Naive thymus-derived CD8-positive, alpha-beta T cell (primary cell): ENCODE results near the gene TRMU. TPM values are rescaled to one million over a fixed set of nuclear protein-coding genes. Genes with fewer than 3 reads are reported as not detected.

Experiments
- ATAC-seq, 2 donors: fragments of 150-1000 bp; cut with Tn5 transposase in 1 of 2; sonication (Bioruptor Pico), chemical (Tn5 transposase) in 1 of 2; 1 replicate in 1 of 2; 2 replicates in 1 of 2; pipeline ENCODE4 v1.10.0; 2021; ENCODE audit warnings: mild to moderate bottlenecking in 2 of 2, moderate library complexity in 2 of 2
- POLR2A ChIA-PET: fragments of 350-600 bp; sonication (Branson Sonifier 250); formaldehyde crosslinking; loops from one replicate; lab custom pipeline; 2021; ENCODE audit warnings: antibody characterized with exemption; lab: Charles Lee
- DNase-seq, 10 donors: peaks; one replicate each; pipeline versions ENCODE4 v3.0.0 to v3.0.0-alpha.2; 2020 to 2022
- H3K27ac Mint-ChIP-seq, 10 donors: one replicate each; pipeline ENCODE4 v1.8.0; 2020 to 2022; ENCODE audit warnings: mild to moderate bottlenecking in 10 of 10, mixed read lengths in 10 of 10, moderate library complexity in 4 of 10, inconsistent platforms in 1 of 10
- H3K27me3 Mint-ChIP-seq, 5 donors: one replicate each; pipeline ENCODE4 v1.8.0; 2021 to 2022; ENCODE audit warnings: mixed read lengths in 5 of 5
- H3K36me3 Mint-ChIP-seq, 3 donors: one replicate each; pipeline ENCODE4 v1.8.0; 2020 to 2022; ENCODE audit warnings: mixed read lengths in 3 of 3, mild to moderate bottlenecking in 2 of 3, inconsistent platforms in 1 of 3
- H3K4me1 Mint-ChIP-seq, 4 donors: one replicate each; pipeline ENCODE4 v1.8.0; 2021 to 2022; ENCODE audit warnings: mixed read lengths in 4 of 4
- H3K4me3 Mint-ChIP-seq, 10 donors: one replicate each; pipeline ENCODE4 v1.8.0; 2020 to 2022; ENCODE audit warnings: mild to moderate bottlenecking in 10 of 10, mixed read lengths in 10 of 10, moderate library complexity in 6 of 10, inconsistent platforms in 1 of 10
- H3K9me3 Mint-ChIP-seq, 9 donors: one replicate each; pipeline ENCODE4 v1.8.0; 2020 to 2022; ENCODE audit warnings: mixed read lengths in 9 of 9, mild to moderate bottlenecking in 3 of 9, inconsistent platforms in 1 of 9, moderate library complexity in 1 of 9
- polyA plus RNA-seq, 3 donors: library from polyadenylated mRNA; unstranded; fragments of 300-500 nt; fragmentation: Illumina TruSeq; gene quantifications; one replicate each; pipeline ENCODE4 v1.2.3, GENCODE V29; 2021
- total RNA-seq, 8 experiments: library from RNA in 2 of 8; stranded (reverse) in 2 of 8; gene quantifications; one replicate each; pipeline ENCODE4 v1.2.3 and lab custom pipeline; 2021 to 2026

The TRMU gene
- total and polyA plus RNA-seq, 5 experiments from 2014 or later = 14.6 to 91.7 (median 17.3) TPM

DNA sequence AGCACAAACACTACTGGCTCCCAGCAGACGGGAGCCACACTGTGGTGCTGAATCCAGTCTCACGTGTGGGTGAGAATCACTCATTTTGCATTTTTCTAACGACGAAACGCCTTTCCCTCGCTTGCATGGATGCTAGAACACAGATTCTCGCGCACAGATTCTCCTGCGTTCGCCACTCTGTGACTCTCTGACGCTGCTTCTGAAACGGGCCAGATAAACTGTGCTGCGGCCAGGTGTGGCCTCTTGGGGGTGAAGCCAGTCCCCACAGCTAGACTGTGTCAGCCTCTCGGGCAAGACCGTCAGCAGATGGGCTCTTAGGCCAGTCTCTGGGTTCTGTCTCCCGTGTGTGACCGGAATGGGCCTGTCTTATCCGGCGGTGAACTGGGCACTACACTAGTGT, 44.6 kb downstream of the TRMU start:
- Mint-ChIP-seq H3K27ac (peak overlapping the region in 1 of 10 donors; percentile 7), H3K4me3 (no peak overlapping the region), H3K36me3 (peaks cover 0 to 5% (median 2%) of the 10 kb centered on the region in 3 donors), H3K9me3 (peaks cover 2 to 28% (median 10%) of the 10 kb centered on the region in 9 donors), H3K4me1 (peaks cover 0 to 6% (median 1%) of the 10 kb centered on the region in 4 donors), H3K27me3 (peaks cover 0 to 2% (median 0%) of the 10 kb centered on the region in 5 donors)
- POLR2A ChIA-PET = no interaction called here
- DNase-seq = no peak
- no peak for ATAC-seq

DNA sequence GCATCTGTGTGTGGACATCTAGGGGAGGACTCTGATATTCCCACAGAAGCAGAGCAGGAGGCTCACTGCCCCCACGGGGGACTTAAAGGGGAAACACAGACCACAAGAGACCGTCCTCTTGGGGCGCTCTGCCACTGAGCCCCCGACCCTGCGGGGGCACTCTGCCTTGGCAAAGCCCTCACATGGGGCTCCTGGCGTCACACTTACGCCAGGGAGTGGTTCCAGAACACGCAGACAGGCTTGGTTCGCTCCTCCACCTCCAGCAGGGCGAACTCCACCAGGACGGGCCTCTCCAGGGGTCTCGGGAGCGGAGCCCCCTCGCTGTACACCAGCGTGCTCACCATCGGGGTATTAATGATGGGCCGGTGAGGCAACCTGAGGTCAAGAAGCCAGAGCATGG, 45.1 kb downstream of the TRMU start:
- peaks cover 0 to 3% (median 1%) of the 10 kb centered on the region in 4 donors for H3K4me1 Mint-ChIP-seq
- H3K4me3 Mint-ChIP-seq = no peak overlapping the region
- H3K27me3 Mint-ChIP-seq = peaks cover 0 to 2% (median 0%) of the 10 kb centered on the region in 5 donors
- DNase-seq = peak in 1 of 10 donors; percentile 46
- no peak overlapping the region for H3K27ac Mint-ChIP-seq
- ATAC-seq = no peak
- POLR2A ChIA-PET = no interaction called here
- H3K9me3 Mint-ChIP-seq = peaks cover 2 to 23% (median 7%) of the 10 kb centered on the region in 9 donors
- peaks cover 0 to 5% (median 2%) of the 10 kb centered on the region in 3 donors for H3K36me3 Mint-ChIP-seq

DNA sequence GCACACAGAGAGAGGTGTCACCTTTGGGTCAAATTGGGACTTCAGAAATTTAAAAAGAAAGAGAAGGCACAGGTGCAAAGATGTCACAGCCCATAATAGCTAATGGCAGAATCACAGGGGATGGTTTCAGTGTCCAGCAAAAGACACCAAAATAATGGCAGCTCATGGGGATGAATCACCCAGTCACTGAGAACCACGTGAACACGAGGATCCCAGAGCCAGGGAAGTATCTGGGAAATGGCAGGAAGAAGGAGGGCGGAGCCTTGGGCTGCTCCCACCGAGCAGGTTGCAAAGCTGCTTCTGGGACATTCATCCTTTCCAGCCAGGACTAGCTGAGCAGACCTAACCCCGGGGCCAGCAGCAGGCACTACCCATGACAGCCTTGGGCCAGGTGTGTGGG, 45.6 kb downstream of the TRMU start:
- H3K27ac Mint-ChIP-seq = no peak overlapping the region
- peaks cover 0 to 2% (median 0%) of the 10 kb centered on the region in 5 donors for H3K27me3 Mint-ChIP-seq
- POLR2A ChIA-PET = no interaction called here
- peaks cover 0 to 19% (median 2%) of the 10 kb centered on the region in 9 donors for H3K9me3 Mint-ChIP-seq
- no peak overlapping the region for H3K4me3 Mint-ChIP-seq
- no peak for DNase-seq
- no peaks in the 10 kb centered on the region for H3K4me1 Mint-ChIP-seq
- H3K36me3 Mint-ChIP-seq = peaks cover 0 to 2% (median under 1%) of the 10 kb centered on the region in 3 donors
- ATAC-seq = no peak

DNA sequence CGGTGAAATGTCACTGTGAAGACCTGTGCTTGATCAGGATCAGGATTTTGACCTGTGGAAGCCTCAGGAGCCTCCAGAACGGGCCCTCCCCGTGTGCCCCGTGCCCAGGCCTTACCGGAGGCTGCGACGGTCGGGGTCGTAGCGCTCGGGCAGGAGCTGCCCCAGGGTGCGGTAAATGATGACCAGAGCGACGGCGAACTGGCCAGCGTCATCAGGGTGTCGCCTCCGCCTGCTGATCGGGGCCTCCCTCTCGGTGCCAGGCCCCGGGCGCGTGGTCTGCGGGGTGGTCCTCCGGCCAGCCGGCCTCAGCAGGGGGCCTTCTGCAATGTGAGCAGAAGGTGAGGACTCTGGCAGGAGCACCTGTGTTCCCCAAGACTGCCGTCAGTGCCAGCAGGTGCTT, 46.2 kb downstream of the TRMU start:
- POLR2A ChIA-PET = no interaction called here
- no peaks in the 10 kb centered on the region for H3K36me3 Mint-ChIP-seq
- ATAC-seq = no peak
- H3K9me3 Mint-ChIP-seq = peaks cover 0 to 14% (median 0%) of the 10 kb centered on the region in 9 donors
- no peak overlapping the region for H3K4me3 Mint-ChIP-seq
- no peaks in the 10 kb centered on the region for H3K4me1 Mint-ChIP-seq
- peaks cover 0 to 2% (median 0%) of the 10 kb centered on the region in 5 donors for H3K27me3 Mint-ChIP-seq
- DNase-seq = no peak
- H3K27ac Mint-ChIP-seq = no peak overlapping the region

DNA sequence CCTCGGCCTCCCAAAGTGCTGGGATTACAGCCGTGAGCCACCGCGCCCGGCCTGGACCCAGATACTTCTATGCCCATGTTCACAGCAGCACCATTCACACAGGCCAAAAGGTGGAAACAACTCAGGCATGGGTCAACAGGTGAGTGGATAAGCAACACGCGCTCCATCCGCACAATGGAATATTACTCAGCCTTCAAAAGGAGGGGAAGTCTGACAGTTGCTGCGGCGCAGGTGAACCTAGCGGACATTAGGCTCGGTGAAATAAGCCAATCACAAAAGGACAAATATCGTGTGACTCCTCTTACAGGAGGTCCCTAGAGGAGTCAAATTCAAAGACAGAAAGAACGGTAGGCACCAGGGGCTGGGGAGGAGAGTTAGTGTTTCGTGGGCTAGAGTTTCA, 47.0 kb downstream of the TRMU start:
- POLR2A ChIA-PET = no interaction called here

DNA sequence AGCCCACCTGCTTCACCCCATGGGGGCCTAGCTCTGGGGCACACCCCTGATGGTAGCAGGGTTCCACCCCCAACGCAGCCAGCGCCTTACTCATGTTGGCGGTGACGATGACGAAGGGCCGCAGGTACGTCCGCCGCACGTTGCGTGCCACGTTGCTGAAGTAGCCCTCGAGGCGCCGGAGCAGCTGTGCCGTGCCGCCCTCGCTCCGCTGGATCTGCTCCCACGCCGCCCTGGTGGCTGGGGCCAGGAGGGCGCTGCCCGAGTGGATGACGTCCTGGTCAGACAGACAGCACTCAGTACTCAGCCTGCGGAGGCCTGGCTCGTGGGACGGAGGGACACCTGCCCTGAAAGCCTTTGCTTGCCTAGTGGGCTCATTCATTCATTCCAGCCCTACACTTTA, 50.8 kb downstream of the TRMU start:
- POLR2A ChIA-PET = no interaction called here
- no peaks in the 10 kb centered on the region for H3K36me3 Mint-ChIP-seq
- H3K27me3 Mint-ChIP-seq = no peaks in the 10 kb centered on the region
- no peaks in the 10 kb centered on the region for H3K4me1 Mint-ChIP-seq
- no peaks in the 10 kb centered on the region for H3K9me3 Mint-ChIP-seq
- DNase-seq = no peak
- no peak overlapping the region for H3K27ac Mint-ChIP-seq
- ATAC-seq = no peak
- no peak overlapping the region for H3K4me3 Mint-ChIP-seq

More for the DNA sequence above, 47.0 kb downstream of the TRMU start:
- Mint-ChIP-seq H3K27me3 (no peaks in the 10 kb centered on the region), H3K27ac (no peak overlapping the region), H3K4me1 (no peaks in the 10 kb centered on the region), H3K36me3 (no peaks in the 10 kb centered on the region), H3K9me3 (peaks cover 0 to 7% (median 0%) of the 10 kb centered on the region in 9 donors), H3K4me3 (no peak overlapping the region)
- ATAC-seq = no peak
- DNase-seq = no peak

DNA sequence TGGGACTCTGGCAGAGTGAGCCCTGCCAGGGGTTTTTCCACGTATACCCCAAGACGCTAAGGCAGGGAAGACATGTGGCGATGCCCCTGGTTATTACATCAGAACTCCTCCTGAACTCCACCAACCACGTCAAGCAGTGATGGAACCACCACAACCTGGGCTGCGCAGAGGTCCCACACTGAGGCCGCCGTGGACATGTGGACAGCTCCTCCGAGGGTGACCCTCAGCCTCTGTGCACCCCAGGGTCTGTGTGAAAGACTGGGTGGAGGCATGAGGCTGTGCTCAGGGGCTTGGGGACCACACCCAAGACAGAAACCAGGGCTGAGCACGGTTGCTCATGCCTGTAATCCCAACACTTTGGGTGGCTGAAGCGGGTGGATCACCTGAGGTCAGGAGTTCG, 52.2 kb downstream of the TRMU start:
- Mint-ChIP-seq H3K27ac (no peak overlapping the region), H3K36me3 (no peaks in the 10 kb centered on the region), H3K27me3 (no peaks in the 10 kb centered on the region), H3K4me3 (no peak overlapping the region), H3K9me3 (no peaks in the 10 kb centered on the region), H3K4me1 (no peaks in the 10 kb centered on the region)
- POLR2A ChIA-PET = no interaction called here
- DNase-seq = no peak
- no peak for ATAC-seq

DNA sequence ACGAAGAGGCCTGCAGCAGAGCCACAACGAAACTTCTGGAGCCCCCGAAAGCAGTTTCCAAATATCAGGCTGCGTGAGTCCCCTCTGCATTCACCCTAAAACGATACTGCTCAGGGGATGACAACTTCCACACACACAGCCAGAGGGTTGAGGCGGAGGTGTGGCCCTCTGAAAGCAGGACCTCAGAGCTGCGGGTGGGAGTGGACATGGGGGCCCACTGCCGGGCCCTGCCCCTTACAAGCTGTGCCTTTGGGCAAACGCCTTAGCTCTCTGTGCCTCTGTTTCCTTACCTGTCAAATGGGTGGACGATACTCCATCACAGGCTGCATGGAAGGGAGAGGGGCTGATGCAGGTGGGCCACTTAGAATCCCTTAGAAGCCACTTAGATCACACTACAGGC, 53.1 kb downstream of the TRMU start:
- Mint-ChIP-seq H3K9me3 (no peaks in the 10 kb centered on the region), H3K4me3 (no peak overlapping the region), H3K36me3 (no peaks in the 10 kb centered on the region), H3K4me1 (peaks cover under 1 to 2% (median under 1%) of the 10 kb centered on the region in 4 donors), H3K27ac (no peak overlapping the region), H3K27me3 (peaks cover 0 to under 1% (median 0%) of the 10 kb centered on the region in 5 donors)
- POLR2A ChIA-PET = no interaction called here
- ATAC-seq = no peak
- no peak for DNase-seq

DNA sequence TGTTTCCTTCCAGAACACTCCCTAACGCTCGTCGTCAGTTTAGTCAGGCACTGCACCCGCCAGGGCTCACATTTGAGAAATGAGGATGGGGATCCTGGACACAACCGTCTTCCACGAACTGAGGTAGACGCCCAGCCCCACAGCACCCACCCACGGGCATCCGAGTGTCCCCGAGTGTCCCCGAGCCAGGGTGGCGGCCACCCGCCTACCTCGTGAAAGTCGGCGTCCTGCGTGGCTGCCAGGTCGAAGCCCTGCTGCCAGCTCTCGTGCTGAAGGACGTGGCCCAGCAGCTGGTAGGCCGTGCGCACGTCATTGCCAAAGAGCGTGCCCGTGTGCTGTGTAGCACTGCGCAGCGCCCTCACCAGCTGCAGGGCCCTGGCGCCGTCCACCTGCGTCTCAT, 53.6 kb downstream of the TRMU start:
- Mint-ChIP-seq H3K36me3 (no peaks in the 10 kb centered on the region), H3K27me3 (peaks cover 0 to 2% (median 0%) of the 10 kb centered on the region in 5 donors), H3K4me3 (no peak overlapping the region), H3K27ac (no peak overlapping the region), H3K4me1 (peaks cover 4 to 7% (median 5%) of the 10 kb centered on the region in 4 donors), H3K9me3 (no peaks in the 10 kb centered on the region)
- ATAC-seq (no peak), DNase-seq (no peak)
- POLR2A ChIA-PET = no interaction called here

DNA sequence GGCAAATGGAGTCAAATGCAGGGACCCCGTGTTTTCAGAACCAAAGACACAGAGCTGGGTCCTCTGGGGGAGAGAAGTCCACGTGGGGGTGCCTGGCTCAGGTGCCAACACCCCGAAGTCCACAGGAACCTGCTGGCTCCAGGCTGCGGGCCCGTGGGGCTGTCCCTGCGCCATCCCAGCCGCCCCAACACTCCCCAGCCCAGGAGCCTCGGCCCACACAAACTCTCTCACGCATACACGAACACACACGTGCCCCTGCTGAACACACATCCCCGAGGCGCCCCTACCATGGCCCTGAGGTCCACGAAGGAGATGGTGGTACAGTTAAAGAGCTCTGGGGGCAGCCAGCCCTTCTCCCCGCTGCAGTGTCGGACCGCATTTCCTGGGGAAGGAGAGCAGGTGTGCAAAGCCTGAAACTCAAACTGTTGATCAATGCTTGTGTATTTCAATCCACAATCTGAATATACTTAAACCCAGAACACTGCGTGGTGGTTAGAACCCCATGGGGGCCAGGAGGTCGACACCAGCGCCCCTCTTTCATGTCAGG, 54.7 kb downstream of the TRMU start:
- Mint-ChIP-seq H3K27ac (no peak overlapping the region), H3K9me3 (no peaks in the 10 kb centered on the region), H3K4me3 (no peak overlapping the region), H3K4me1 (peaks cover 4 to 8% (median 6%) of the 10 kb centered on the region in 4 donors), H3K36me3 (no peaks in the 10 kb centered on the region), H3K27me3 (peaks cover 0 to 2% (median 0%) of the 10 kb centered on the region in 5 donors)
- POLR2A ChIA-PET = no interaction called here
- DNase-seq (peak in 1 of 10 donors; percentile 35), ATAC-seq (no peak)

DNA sequence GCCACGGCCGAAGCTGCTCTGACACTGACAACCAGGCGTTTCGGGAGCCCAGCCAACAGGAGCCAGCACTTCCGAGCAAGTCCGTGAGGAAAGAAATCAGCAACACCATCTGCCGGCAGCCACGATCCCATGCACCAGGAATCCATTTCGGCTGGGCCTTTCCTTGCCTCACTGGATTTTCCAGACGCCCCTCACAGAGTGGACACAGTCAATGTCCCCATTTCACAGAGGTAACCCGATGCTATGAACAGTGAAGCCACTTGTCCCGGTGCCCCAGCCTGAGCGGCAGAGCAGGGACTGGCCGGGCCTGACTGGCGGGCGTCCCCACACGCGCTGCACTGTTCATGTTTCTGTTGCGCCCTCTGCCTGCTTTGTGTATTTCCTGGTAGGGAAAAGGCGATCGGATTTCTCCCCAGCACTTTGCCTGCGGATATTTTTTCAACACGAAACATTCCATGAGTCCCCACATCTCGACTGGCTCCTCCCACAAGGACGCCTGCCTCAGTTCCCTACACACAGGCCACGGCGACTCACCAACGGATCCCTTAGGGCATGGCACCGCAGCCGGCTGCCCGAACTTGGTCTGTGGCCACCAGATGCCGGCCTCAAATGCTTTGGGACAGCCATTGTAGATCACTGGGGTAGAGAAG, 55.3 kb downstream of the TRMU start:
- ATAC-seq (no peak), DNase-seq (no peak)
- Mint-ChIP-seq H3K27ac (no peak overlapping the region), H3K4me3 (no peak overlapping the region), H3K36me3 (no peaks in the 10 kb centered on the region), H3K4me1 (peaks cover 4 to 8% (median 6%) of the 10 kb centered on the region in 4 donors), H3K9me3 (no peaks in the 10 kb centered on the region), H3K27me3 (peaks cover 0 to 4% (median 0%) of the 10 kb centered on the region in 5 donors)
- POLR2A ChIA-PET = no interaction called here

DNA sequence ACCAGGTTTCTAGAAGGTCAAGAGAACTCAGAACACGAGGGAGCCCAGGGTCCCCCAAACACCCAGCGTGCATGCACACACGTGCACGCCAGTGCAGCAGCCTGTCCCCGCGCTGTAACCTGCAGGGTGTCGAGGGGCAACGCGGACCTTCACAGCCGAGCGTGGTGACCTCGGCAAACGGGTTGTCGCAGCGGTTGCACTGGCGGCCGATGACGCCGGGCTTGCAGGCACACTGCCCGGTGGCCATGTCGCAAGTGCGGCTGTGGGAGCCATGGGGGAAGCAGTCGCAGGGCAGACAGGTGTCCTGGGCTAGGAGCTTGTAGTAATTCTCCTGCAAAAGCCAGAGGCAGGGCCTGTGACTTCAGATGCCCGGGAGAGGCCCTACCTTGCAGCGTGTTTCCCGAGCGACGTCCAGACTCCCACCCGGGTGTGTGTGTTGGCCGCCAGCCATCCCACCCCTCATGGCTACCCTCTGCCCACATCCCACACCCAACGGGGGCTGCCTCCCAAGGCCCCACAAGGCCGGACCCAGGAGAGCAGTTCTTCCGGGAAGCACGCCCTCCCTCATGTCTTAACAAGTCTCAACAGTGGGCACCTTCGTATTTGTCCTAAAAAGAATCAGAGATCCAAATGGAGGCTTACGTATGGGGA, 56.1 kb downstream of the TRMU start:
- H3K9me3 Mint-ChIP-seq = no peaks in the 10 kb centered on the region
- peaks cover 0 to 4% (median 0%) of the 10 kb centered on the region in 5 donors for H3K27me3 Mint-ChIP-seq
- DNase-seq (peak in 1 of 10 donors; percentile 53), ATAC-seq (no peak)
- no peaks in the 10 kb centered on the region for H3K36me3 Mint-ChIP-seq
- no peak overlapping the region for H3K4me3 Mint-ChIP-seq
- POLR2A ChIA-PET = no interaction called here
- no peak overlapping the region for H3K27ac Mint-ChIP-seq
- H3K4me1 Mint-ChIP-seq = peaks cover 4 to 8% (median 6%) of the 10 kb centered on the region in 4 donors
